GM12891 (cell line): ENCODE measurements around the gene SYNGAP1.

ENCODE experiments used
- DNase-seq: peaks from one replicate; pipeline ENCODE4 v3.0.0; 2011; ENCODE audit warnings: low spot score; ENCODE audit not compliant: insufficient read length
- FAIRE-seq: peaks from 2 replicates; lab custom pipeline; 2011; peaks lifted over from hg19 to GRCh38; lab: Jason Lieb, UNC
- PAX5 ChIP-seq: IDR thresholded peaks from 2 replicates; pipeline ENCODE4 v1.6.1; 2011; ENCODE audit warnings: low read length, moderate library complexity, mild to moderate bottlenecking; ENCODE audit not compliant: insufficient read depth, severe bottlenecking
- POLR2A ChIP-seq: IDR thresholded peaks from 2 replicates; pipeline ENCODE4 v1.6.1; 2011; ENCODE audit warnings: low read depth, low read length, control low read depth
- POLR2AphosphoS5 ChIP-seq: IDR thresholded peaks from 2 replicates; pipeline ENCODE4 v1.6.1; 2011; ENCODE audit warnings: low read depth, low read length, control low read depth
- POU2F2 ChIP-seq: IDR thresholded peaks from 2 replicates; pipeline ENCODE4 v1.6.1; 2011; ENCODE audit warnings: low read depth, mild to moderate bottlenecking, control low read depth, low read length, moderate library complexity
- SPI1 ChIP-seq: IDR thresholded peaks from 2 replicates; pipeline ENCODE4 v1.6.1; 2011; ENCODE audit warnings: low read depth, low read length, control low read depth
- TAF1 ChIP-seq: IDR thresholded peaks from 2 replicates; pipeline ENCODE4 v1.6.1; 2011; ENCODE audit warnings: low read depth, low read length, control low read depth

Gene SYNGAP1

GRCh38 chr6:33446356-33446755 is 26.5 kb downstream of the SYNGAP1 start:
- no peak for DNase-seq
- no peak for TF ChIP-seq PAX5
- TF ChIP-seq POLR2A: no peak
- TF ChIP-seq SPI1: no peak
- TF ChIP-seq TAF1: no peak
- TF ChIP-seq POLR2AphosphoS5: no peak
- no peak for TF ChIP-seq POU2F2
- no peak for FAIRE-seq

DNA sequence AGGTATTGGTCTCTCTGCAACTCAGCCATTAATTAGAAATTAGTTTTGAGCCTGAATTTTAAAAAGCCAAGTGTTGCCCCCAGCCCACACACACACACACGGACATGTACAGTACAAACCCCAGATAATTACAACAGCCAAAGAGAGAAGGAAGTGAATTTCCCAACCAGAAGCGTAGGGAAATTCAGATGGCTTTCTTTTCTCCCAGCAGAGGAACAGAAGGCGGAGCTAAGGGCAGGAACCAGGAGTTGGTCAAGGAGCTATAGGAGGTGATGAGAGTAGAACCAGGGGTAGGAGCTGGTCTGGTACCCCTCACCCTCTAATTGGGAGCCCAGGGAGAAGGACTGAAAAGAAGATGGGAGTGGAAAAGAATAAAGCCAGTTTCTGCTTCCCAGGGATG is 30.6 kb downstream of the SYNGAP1 start:
- DNase-seq (no peak), FAIRE-seq (no peak)
- no peak for TF ChIP-seq POU2F2
- no peak for TF ChIP-seq SPI1
- no peak for TF ChIP-seq TAF1
- no peak for TF ChIP-seq PAX5
- no peak for TF ChIP-seq POLR2AphosphoS5
- TF ChIP-seq POLR2A: no peak

DNA sequence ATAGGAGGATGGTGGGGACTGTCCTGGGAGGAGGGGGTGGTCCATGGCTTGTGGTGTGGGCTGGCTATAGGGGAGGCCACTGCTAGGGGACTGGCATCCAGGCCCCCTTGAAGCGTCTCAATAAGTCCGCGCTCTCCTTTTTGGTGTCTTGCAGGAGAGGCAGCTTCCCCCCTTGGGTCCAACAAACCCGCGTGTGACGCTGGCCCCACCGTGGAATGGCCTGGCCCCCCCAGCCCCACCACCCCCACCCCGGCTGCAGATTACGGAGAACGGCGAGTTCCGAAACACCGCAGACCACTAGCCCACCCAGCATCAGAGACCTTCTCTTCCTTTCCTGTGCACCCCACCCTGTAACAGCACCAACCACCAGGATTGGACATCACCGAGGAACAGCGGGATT is 31.7 kb downstream of the SYNGAP1 start:
- TF ChIP-seq POLR2AphosphoS5 (no peak), PAX5 (no peak), POU2F2 (no peak)
- DNase-seq (no peak), FAIRE-seq (no peak)

- no peak for TF ChIP-seq TAF1
- no peak for TF ChIP-seq POLR2A
- TF ChIP-seq POU2F2: no peak
- TF ChIP-seq SPI1: no peak
- TF ChIP-seq PAX5: no peak
- no peak for TF ChIP-seq POLR2AphosphoS5
- no peak for FAIRE-seq
- peak; percentile 22 for DNase-seq
Observed at GRCh38 chr6:33452496-33452895, 32.6 kb downstream of the SYNGAP1 start.

- FAIRE-seq (no peak), DNase-seq (peak; percentile 25)
- TF ChIP-seq PAX5 (no peak), TAF1 (no peak), SPI1 (no peak), POLR2AphosphoS5 (no peak), POLR2A (no peak), POU2F2 (no peak)
Observed at GRCh38 chr6:33453393-33454008, 33.6 kb downstream of the SYNGAP1 start.

DNA sequence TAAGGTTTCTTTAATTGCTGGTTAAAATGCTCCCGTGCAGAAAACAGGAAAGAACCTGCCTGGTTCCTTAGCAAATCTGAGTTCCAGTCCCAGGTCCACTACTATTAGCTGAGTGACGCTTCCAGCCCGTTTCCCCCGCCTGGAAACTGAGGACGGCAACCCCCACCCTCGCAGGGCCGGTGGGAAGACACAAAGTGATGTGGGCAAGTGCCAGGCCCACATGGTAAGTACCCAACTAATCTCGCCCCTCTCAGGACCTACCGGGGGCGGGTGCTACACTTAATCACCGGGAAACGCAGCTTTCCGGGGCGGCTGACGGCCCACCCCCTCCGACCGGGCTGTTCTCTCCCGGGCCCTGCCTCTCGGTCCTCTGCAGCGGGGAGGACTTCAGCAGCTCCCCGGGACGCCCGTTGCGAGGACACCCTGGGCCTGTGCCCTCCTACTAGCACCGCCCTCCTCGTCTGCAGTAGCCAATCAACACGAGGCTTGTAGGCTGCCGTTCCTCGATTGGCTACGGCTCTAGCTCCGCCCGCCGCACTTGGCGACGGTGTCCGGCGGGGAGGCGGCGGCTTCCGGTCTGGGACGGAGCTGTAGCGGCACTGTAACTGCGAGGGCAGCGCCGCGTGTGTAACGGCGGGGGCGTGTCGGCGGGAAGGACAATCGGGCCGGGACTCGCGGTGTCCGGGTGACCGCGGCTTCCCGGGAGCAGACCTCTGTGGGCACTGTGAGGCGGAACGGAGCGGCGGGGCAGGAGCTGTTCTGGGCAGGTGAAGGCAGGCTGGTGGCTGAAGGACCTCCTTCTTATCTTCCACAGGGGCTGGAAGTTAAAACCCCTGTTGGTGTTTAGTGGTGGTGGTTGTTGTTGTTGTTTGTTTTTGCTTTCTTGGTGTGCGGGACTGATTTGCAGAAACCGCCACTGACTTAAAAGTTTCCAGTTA is 34.4 kb downstream of the SYNGAP1 start, which contains the start of gene ZBTB9:
Gene ZBTB9, plus strand, starts transcription at position 568 of the 938 bp plus-strand sequence. CDS start 525 bp downstream, outside the sequence.
- DNase-seq (peak; percentile 99), FAIRE-seq (peak; percentile 99)
- TF ChIP-seq SPI1 (no peak), POLR2AphosphoS5 (no peak; the same call in 1 of the 2 replicates), POLR2A (peak; percentile 87), TAF1 (peak; percentile 60)

GRCh38 chr6:33455051-33455450 is 35.2 kb downstream of the SYNGAP1 start:
- DNase-seq (no peak), FAIRE-seq (no peak)

DNA sequence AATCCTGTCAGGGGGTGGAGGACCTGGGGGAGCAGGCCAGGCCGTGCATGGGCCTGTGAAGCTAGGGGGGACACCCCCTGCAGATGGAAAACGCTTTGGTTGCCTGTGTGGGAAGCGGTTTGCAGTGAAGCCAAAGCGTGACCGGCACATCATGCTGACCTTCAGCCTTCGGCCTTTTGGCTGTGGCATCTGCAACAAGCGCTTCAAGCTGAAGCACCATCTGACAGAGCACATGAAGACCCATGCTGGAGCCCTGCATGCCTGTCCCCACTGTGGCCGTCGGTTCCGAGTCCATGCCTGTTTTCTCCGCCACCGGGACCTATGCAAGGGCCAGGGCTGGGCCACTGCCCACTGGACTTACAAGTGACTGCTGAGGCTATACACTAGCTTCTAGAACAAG is 36.3 kb downstream of the SYNGAP1 start:
- FAIRE-seq (no peak), DNase-seq (no peak)
- TF ChIP-seq TAF1: no peak
- TF ChIP-seq PAX5: no peak
- TF ChIP-seq POLR2AphosphoS5: no peak
- no peak for TF ChIP-seq POLR2A
- no peak for TF ChIP-seq POU2F2
- TF ChIP-seq SPI1: no peak

More at GRCh38 chr6:33455051-33455450, 35.2 kb downstream of the SYNGAP1 start:
- no peak for TF ChIP-seq POU2F2
- no peak for TF ChIP-seq PAX5
- TF ChIP-seq POLR2AphosphoS5: no peak
- no peak for TF ChIP-seq TAF1

DNA sequence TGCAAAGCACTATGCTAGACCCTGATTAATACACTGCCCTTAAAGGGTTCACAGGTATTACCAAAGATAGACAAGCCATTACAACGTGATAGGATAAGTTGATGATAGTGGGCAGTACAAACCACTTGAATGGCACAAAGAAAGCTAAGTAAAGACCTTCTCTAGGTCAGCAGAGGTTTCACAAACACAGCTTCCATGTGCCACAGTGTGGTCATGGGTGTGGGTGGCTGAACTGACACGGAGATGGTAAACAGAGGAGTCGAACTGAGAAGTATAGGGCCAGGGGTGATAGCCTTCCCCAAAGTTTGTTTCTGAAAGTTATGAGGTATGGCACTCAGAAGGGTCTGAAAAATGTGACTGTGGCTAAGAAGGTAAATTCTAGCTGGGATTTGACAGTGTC is 38.8 kb downstream of the SYNGAP1 start:
- TF ChIP-seq TAF1: no peak
- TF ChIP-seq SPI1: no peak
- no peak for TF ChIP-seq POLR2A
- no peak for TF ChIP-seq POLR2AphosphoS5
- no peak for TF ChIP-seq PAX5
- TF ChIP-seq POU2F2: no peak
- no peak for FAIRE-seq
- DNase-seq: no peak
